HTR-8/SVneo (cell line): ENCODE measurements around the gene RRAGB.
"Not testable (repeated sequence)": the region's sequence is repeated elsewhere in the genome, so short reads cannot be mapped to it uniquely, and the experiment has no call there.

Experiments
- DNase-seq: peaks from one replicate; pipeline ENCODE4 v3.0.0; 2011; ENCODE audit warnings: low spot score, mixed read lengths; ENCODE audit not compliant: insufficient read length
- FAIRE-seq: peaks from 2 replicates; lab custom pipeline; 2011; peaks lifted over from hg19 to GRCh38; lab: Jason Lieb, UNC

The RRAGB gene

DNA sequence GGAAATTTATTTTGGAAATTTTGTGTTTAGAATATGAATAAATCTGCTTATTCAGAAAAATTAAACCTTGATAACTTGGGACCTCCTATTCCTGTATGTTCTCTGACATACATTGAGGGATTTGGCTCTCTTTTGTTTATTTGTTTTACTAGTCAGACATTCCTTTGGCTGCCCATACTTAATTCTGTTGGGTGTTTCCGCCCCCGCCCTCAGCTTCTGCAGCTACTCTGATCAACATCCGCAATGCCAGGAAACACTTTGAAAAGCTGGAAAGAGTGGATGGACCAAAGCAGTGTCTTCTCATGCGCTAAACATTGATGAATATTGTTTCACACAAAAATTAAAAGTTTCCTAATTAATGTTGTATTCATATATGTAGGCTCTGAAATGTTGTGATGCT lies 40.5 kb downstream of the RRAGB start:
- FAIRE-seq, result no peak
- peak; percentile 0 for DNase-seq

DNA sequence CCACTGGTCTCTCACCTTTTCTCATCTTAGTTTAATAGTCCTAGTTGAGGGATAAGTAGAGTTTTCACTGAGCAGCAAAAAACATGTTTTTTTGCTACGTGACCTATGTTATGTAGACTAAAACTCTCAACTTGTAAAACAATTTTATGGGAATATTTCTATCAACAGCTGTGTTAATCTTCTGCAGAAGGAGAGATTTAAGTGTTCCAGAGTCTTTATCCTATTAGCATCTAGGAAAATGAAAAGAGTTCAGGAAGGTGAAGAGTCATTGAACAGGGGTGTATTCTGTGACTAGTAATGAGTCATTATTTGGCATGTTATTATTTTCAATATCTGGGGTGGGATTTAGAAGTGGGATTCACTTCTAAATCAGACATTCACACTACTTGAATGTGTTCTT lies 41.9 kb downstream of the RRAGB start:
- no peak for FAIRE-seq
- DNase-seq, result no peak

DNA sequence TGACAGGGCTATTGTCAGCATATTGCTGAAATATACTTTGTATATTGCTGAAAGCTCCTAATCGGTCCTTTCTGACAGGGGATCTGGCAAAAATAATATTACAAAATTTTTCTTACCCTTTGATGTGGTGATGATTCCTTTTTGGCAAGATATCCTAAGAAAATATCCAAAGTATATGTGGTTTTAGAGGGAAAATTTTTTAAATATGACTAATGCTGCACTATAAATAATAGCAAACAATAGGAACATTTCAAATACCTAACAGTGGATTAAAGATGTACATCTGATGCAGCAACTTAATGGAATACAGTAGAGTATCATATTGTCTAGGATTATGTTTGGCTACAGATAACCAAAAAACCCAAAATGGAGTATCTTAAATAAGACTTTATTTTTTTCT lies 49.6 kb downstream of the RRAGB start:
- no peak for FAIRE-seq

DNA sequence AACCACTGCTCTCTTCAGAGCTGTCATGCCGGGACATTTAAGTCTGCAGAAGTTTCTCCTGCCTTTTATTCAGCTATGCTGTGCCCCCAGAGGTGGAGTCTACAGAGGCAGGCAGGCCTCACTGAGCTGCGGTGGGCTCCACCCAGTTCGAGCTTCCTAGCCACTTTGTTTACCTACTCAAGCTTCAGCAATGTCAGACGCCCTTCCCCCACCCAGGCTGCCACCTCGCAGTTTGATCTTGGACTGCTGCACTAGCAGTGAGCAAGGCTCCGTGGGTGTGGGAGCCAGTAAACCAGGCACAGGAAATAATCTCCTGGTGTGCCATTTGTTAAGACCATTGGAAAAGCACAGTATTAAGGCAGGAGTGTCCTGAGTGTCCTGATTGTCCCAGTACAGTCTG lies 56.9 kb downstream of the RRAGB start:
- FAIRE-seq, DNase-seq: not testable (repeated sequence)

More for the DNA sequence above, 49.6 kb downstream of the RRAGB start:
- no peak for DNase-seq

DNA sequence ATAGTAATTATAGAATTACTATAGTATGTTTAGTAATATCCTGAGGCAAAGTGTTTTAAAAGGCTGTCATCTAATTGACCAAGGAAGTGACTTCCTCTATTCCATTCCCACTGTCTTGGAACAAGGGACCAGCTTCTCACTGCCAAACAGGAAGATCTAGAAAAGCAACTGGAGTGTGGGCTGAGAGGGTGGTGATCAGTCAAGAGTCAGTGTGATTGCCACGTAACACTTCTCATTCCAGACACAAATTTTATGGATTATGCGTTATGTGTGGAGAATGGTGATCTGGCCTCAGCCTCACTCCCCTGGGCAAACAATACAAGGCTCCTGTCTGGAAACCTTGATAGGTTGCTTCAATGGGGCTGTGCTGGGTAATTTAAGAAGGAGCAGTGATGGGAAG lies 60.0 kb downstream of the RRAGB start:
- FAIRE-seq, result no peak

DNA sequence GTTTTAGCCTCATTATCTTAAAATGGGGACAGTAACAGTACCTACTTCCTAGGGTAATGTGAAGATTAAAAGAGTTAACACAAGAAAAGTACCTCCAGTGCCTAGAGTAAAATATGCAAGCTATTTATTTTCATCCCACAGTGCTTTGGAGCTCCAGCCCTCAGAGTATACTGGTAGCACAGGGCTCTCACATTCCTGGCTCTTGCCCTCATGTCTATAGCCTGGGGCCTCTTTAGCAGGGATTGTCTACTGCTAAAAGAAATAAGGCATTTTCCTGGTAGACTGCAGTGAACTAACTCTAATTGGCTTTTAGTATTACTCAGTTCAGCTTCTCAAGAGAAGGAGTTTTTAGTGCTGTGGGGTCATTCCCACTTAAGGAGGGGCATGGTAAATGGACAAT lies 60.8 kb downstream of the RRAGB start:
- DNase-seq (no peak), FAIRE-seq (no peak)

More for the DNA sequence above, 60.0 kb downstream of the RRAGB start:
- DNase-seq, result no peak

DNA sequence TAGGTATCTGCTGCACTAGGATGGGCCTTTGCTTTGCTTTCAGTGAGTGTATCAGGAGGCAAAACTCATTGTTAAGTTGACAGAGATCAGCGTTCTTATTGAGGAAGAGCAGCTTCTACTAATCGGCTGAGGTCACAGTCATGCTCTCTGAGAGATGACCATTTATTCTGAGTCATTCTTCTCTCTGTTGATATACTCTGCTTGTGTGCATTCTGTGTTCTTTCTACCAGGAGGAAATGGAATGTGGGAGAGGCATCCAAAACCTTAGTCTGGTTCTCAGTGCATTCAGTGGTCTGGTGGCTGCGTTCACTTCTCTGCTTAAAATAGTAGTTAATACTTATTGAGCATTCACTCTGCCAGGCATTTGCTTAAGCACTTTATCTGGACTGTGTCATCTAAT lies 66.2 kb downstream of the RRAGB start:
- no peak for FAIRE-seq

DNA sequence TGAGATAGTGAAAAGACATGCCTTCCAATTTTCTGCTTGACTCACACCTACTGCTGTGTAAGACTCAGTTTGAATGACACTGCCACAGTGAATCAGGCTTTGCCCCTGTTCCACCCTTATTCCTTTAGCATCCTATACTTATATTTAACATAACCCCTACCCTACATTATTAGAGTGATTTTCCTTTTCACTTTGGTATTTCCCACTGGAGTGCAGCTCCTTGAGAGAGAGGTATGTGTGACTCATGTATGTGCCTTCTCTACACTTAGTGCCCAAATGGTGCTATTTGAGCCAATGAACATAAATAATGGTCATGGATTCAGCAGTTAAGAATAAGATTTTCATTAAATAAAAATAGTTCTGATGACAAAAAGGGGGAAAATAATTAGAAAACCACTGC lies 69.5 kb downstream of the RRAGB start:
- no peak for FAIRE-seq

More for the DNA sequence above, 66.2 kb downstream of the RRAGB start:
- DNase-seq, result no peak

DNA sequence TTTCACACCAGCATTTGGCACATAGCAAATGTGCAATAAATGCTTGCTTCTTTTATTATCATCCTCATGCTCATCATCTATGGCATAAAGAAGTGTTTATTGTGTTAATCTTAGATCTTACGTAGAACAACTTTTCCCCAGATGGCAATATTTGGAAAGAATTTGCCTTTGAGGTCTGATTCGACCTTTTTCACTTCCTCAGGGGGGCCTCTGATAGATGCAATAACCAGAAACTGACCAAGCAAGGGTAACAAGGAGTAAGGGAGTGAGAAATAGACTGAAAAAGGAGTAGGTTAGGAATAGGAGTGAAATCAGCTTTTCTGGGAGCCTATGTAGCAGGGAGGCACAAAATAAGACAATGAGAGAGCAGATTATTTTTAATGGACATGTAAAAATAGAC lies 70.2 kb downstream of the RRAGB start:
- DNase-seq, result no peak
- FAIRE-seq, result no peak

More for the DNA sequence above, 69.5 kb downstream of the RRAGB start:
- no peak for DNase-seq

DNA sequence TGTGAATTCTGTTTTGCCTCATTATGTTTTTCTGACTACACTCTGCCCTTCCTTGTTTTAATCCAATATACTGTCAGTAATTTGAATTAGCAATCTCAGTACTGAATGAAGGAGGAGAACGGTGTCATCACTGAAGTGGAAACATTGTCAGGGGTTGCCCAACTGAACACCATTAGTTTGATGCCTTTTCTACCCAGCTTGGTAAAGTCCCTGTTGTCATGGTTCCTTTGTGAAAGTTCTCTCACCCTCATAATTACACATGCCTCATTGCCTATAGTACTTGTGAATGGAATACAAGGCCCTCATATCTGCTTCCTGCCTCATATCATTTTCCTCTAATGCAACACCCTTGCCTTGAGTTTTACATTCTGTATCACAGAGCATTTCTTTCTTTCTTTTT lies 76.9 kb downstream of the RRAGB start:
- DNase-seq (no peak), FAIRE-seq (no peak)

DNA sequence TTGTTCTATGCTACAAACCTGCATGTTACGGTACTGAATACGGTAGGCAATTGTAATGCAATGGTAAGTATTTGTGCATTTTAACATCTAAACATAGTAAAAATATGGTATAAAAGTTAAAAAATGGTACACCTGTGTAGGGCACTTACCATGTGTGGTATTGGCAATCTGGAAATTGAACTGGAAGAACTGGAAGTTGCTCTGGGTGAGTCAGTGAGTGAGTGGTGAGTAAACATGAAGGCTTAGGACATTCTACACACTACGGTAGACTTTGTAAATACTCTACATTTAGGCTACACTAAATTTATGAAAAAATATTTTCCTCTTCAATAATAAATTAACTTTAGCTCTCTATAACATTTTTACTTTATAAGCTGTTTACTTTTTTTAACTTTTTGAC lies 78.9 kb downstream of the RRAGB start:
- DNase-seq, result no peak
- FAIRE-seq, result no peak

DNA sequence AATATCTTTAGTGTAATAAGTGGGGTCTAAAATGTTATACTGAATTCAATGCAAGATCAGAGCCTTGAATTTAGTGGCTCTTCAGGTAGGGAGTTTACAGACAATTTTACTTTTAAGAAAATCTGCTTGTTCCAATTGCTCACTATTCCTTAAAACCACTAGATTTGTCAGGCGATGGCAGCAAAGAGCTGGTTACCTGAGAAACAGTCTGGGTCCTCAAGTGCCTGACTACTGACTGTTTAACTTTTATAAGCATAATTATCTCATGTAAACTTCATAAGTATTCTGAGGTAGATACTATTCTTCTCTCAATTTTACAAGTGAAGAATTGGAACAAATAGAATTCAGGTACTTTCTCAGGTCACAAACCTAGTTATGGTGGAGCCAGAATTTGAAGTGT lies 84.3 kb downstream of the RRAGB start:
- FAIRE-seq (no peak), DNase-seq (no peak)
